Measurements from ENCODE around the gene EVI5. TPM values are rescaled to one million over a fixed set of nuclear protein-coding genes. Genes with fewer than 3 reads are reported as not detected.
"Not testable (repeated sequence)": the region's sequence is repeated elsewhere in the genome, so short reads cannot be mapped to it uniquely, and the experiment has no call there.

Gene EVI5
- total RNA-seq, 2 experiments from 2014 or later, result 13.6 to 13.8 TPM

GRCh38 chr1:92707292-92707691, 77.6 kb downstream of the EVI5 start:
- DNase-seq, result no peak
- Mint-ChIP-seq H3K9me3 (no peaks in the 10 kb centered on the region), H3K4me1 (no peaks in the 10 kb centered on the region), H3K4me3 (no peak overlapping the region), H3K27ac (no peak overlapping the region), H3K27me3 (peaks cover 4% of the 10 kb centered on the region), H3K36me3 (no peaks in the 10 kb centered on the region)

- Mint-ChIP-seq H3K4me1 (peaks cover 2% of the 10 kb centered on the region), H3K27ac (no peak overlapping the region), H3K4me3 (no peak overlapping the region), H3K36me3 (no peaks in the 10 kb centered on the region), H3K9me3 (no peaks in the 10 kb centered on the region), H3K27me3 (peaks cover 4% of the 10 kb centered on the region)
- DNase-seq, result no peak
Observed at GRCh38 chr1:92705446-92705845, 79.5 kb downstream of the EVI5 start.

- Mint-ChIP-seq H3K4me3 (no peak overlapping the region), H3K27me3 (peaks cover 4% of the 10 kb centered on the region), H3K9me3 (no peaks in the 10 kb centered on the region), H3K36me3 (no peaks in the 10 kb centered on the region), H3K4me1 (peaks cover 2% of the 10 kb centered on the region), H3K27ac (no peak overlapping the region)
- no peak for DNase-seq
Observed at GRCh38 chr1:92701147-92701546, 83.8 kb downstream of the EVI5 start.

- no peak for DNase-seq
- H3K4me1 Mint-ChIP-seq, result peaks cover 2% of the 10 kb centered on the region
- H3K4me3 Mint-ChIP-seq, result no peak overlapping the region
- peaks cover 2% of the 10 kb centered on the region for H3K27me3 Mint-ChIP-seq
- no peaks in the 10 kb centered on the region for H3K36me3 Mint-ChIP-seq
- H3K9me3 Mint-ChIP-seq, result no peaks in the 10 kb centered on the region
- H3K27ac Mint-ChIP-seq, result no peak overlapping the region
Observed at GRCh38 chr1:92698932-92699331, 86.0 kb downstream of the EVI5 start.

- H3K4me1 Mint-ChIP-seq, result peaks cover 5% of the 10 kb centered on the region
- no peak overlapping the region for H3K4me3 Mint-ChIP-seq
- no peak overlapping the region for H3K27ac Mint-ChIP-seq
- no peak for DNase-seq
- H3K9me3 Mint-ChIP-seq, result no peaks in the 10 kb centered on the region
- no peaks in the 10 kb centered on the region for H3K27me3 Mint-ChIP-seq
- H3K36me3 Mint-ChIP-seq, result no peaks in the 10 kb centered on the region
Observed at GRCh38 chr1:92695104-92695503, 89.8 kb downstream of the EVI5 start.

- DNase-seq, result no peak
- peaks cover 5% of the 10 kb centered on the region for H3K4me1 Mint-ChIP-seq
- no peaks in the 10 kb centered on the region for H3K36me3 Mint-ChIP-seq
- H3K27me3 Mint-ChIP-seq, result no peaks in the 10 kb centered on the region
- peaks cover 2% of the 10 kb centered on the region for H3K9me3 Mint-ChIP-seq
- no peak overlapping the region for H3K4me3 Mint-ChIP-seq
- H3K27ac Mint-ChIP-seq, result no peak overlapping the region
Observed at GRCh38 chr1:92691925-92692324, 93.0 kb downstream of the EVI5 start.

- no peaks in the 10 kb centered on the region for H3K27me3 Mint-ChIP-seq
- peaks cover 5% of the 10 kb centered on the region for H3K4me1 Mint-ChIP-seq
- DNase-seq, result no peak
- H3K27ac Mint-ChIP-seq, result no peak overlapping the region
- no peak overlapping the region for H3K4me3 Mint-ChIP-seq
- no peaks in the 10 kb centered on the region for H3K36me3 Mint-ChIP-seq
- H3K9me3 Mint-ChIP-seq, result peaks cover 7% of the 10 kb centered on the region
Observed at GRCh38 chr1:92690212-92690906, 94.5 kb downstream of the EVI5 start.

- no peaks in the 10 kb centered on the region for H3K9me3 Mint-ChIP-seq
- H3K4me3 Mint-ChIP-seq, result no peak overlapping the region
- peaks cover 9% of the 10 kb centered on the region for H3K27me3 Mint-ChIP-seq
- no peak overlapping the region for H3K27ac Mint-ChIP-seq
- no peaks in the 10 kb centered on the region for H3K4me1 Mint-ChIP-seq
- no peak for DNase-seq
- H3K36me3 Mint-ChIP-seq, result no peaks in the 10 kb centered on the region
Observed at GRCh38 chr1:92679980-92680379, 104.9 kb downstream of the EVI5 start.

- no peak overlapping the region for H3K27ac Mint-ChIP-seq
- no peak for DNase-seq
- H3K36me3 Mint-ChIP-seq, result no peaks in the 10 kb centered on the region
- H3K27me3 Mint-ChIP-seq, result no peaks in the 10 kb centered on the region
- no peaks in the 10 kb centered on the region for H3K4me1 Mint-ChIP-seq
- no peaks in the 10 kb centered on the region for H3K9me3 Mint-ChIP-seq
- no peak overlapping the region for H3K4me3 Mint-ChIP-seq
Observed at GRCh38 chr1:92663775-92664174, 121.1 kb downstream of the EVI5 start.

GRCh38 chr1:92662048-92662447, 122.9 kb downstream of the EVI5 start:
- Mint-ChIP-seq H3K27me3 (peaks cover 7% of the 10 kb centered on the region), H3K4me1 (no peaks in the 10 kb centered on the region), H3K9me3 (no peaks in the 10 kb centered on the region), H3K4me3 (no peak overlapping the region), H3K36me3 (no peaks in the 10 kb centered on the region), H3K27ac (no peak overlapping the region)
- no peak for DNase-seq

- Mint-ChIP-seq H3K9me3 (peaks cover 27% of the 10 kb centered on the region), H3K4me3 (no peak overlapping the region), H3K4me1 (no peaks in the 10 kb centered on the region), H3K27ac (no peak overlapping the region), H3K36me3 (peaks cover 14% of the 10 kb centered on the region), H3K27me3 (peaks cover 15% of the 10 kb centered on the region)
- no peak for DNase-seq
Observed at GRCh38 chr1:92657701-92658100, 127.2 kb downstream of the EVI5 start.

GRCh38 chr1:92655197-92655801, 129.6 kb downstream of the EVI5 start:
- no peak for DNase-seq
- no peak overlapping the region for H3K4me3 Mint-ChIP-seq
- H3K27ac Mint-ChIP-seq, result no peak overlapping the region
- peaks cover 14% of the 10 kb centered on the region for H3K36me3 Mint-ChIP-seq
- H3K27me3 Mint-ChIP-seq, result peaks cover 19% of the 10 kb centered on the region
- H3K9me3 Mint-ChIP-seq, result peaks cover 27% of the 10 kb centered on the region
- H3K4me1 Mint-ChIP-seq, result no peaks in the 10 kb centered on the region

- Mint-ChIP-seq H3K27me3 (peaks cover 24% of the 10 kb centered on the region), H3K36me3 (peaks cover 14% of the 10 kb centered on the region), H3K4me3 (no peak overlapping the region), H3K27ac (no peak overlapping the region), H3K4me1 (no peaks in the 10 kb centered on the region), H3K9me3 (peaks cover 27% of the 10 kb centered on the region)
- DNase-seq, result no peak
Observed at GRCh38 chr1:92653605-92654381, 131.1 kb downstream of the EVI5 start.

GRCh38 chr1:92640686-92641085, 144.2 kb downstream of the EVI5 start:
- not testable (repeated sequence) for H3K27me3 Mint-ChIP-seq, H3K36me3 Mint-ChIP-seq, DNase-seq, H3K27ac Mint-ChIP-seq, H3K9me3 Mint-ChIP-seq, H3K4me3 Mint-ChIP-seq, H3K4me1 Mint-ChIP-seq

GRCh38 chr1:92638498-92638897, 146.4 kb downstream of the EVI5 start:
- H3K27me3 Mint-ChIP-seq, result peaks cover 16% of the 10 kb centered on the region
- no peak overlapping the region for H3K4me3 Mint-ChIP-seq
- DNase-seq, result no peak
- no peaks in the 10 kb centered on the region for H3K4me1 Mint-ChIP-seq
- no peaks in the 10 kb centered on the region for H3K36me3 Mint-ChIP-seq
- no peak overlapping the region for H3K27ac Mint-ChIP-seq
- H3K9me3 Mint-ChIP-seq, result no peaks in the 10 kb centered on the region
